SK-N-SH (cell line): ENCODE results near the gene GMPR2. TPM values are rescaled to one million over a fixed set of nuclear protein-coding genes. Genes with fewer than 3 reads are reported as not detected.

ENCODE experiments used
- CTCF ChIA-PET: fragments of 300-600, 350-600 bp; formaldehyde crosslinking; extraction: SDS; loops from one replicate; lab custom pipeline; 2021; lab: Yijun Ruan, JAX
- POLR2A ChIA-PET: fragments of 350-600 bp; sonication (Branson Sonifier 250); formaldehyde crosslinking; extraction: SDS; loops from one replicate; lab custom pipeline; 2020; ENCODE audit warnings: antibody characterized with exemption, inconsistent platforms; lab: Yijun Ruan, JAX
- DNase-seq: peaks from one replicate; pipeline ENCODE4 v3.0.0; 2012
- H2AFZ ChIP-seq: fragments of 200-600 bp; sonication (generic); 2 replicates; pipeline ENCODE4 v1.8.1; 2016; ENCODE audit warnings: antibody characterized with exemption, mild to moderate bottlenecking, low read depth
- H3F3A ChIP-seq: fragments of 200-600 bp; sonication (generic); replicated peaks from 2 replicates; pipeline ENCODE3; 2016; ENCODE audit warnings: antibody characterized with exemption, mild to moderate bottlenecking; ENCODE audit not compliant: insufficient read depth
- H3K27ac ChIP-seq, 2 experiments: fragments of 200-500 bp in 1 of 2; fragments of 200-600 bp in 1 of 2; sonication (Bioruptor generic) in 1 of 2; sonication (generic), shearing (Covaris generic) in 1 of 2; 2 replicates each; pipeline versions ENCODE4 v1.5.1 to v1.6.1; 2014 to 2016; ENCODE audit warnings: low read depth in 2 of 2, inconsistent platforms in 1 of 2, low read length in 1 of 2, mild to moderate bottlenecking in 1 of 2, mixed read lengths in 1 of 2
- H3K27me3 ChIP-seq: fragments of 200-600 bp; sonication (generic), shearing (Covaris generic); 2 replicates; pipeline ENCODE4 v1.6.1; 2016; ENCODE audit warnings: mixed run types; ENCODE audit not compliant: insufficient read depth
- H3K36me3 ChIP-seq, 2 experiments: fragments of 200-500 bp in 1 of 2; fragments of 200-600 bp in 1 of 2; sonication (Bioruptor generic) in 1 of 2; sonication (generic) in 1 of 2; replicated peaks in 1 of 2; 2 replicates each; pipeline versions ENCODE3 to v1.5.1; 2014 to 2016; ENCODE audit warnings: low read length in 1 of 2, mild to moderate bottlenecking in 1 of 2; ENCODE audit not compliant: insufficient read depth in 2 of 2, control insufficient read depth in 1 of 2
- H3K4me1 ChIP-seq, 2 experiments: fragments of 200-500 bp in 1 of 2; fragments of 200-600 bp in 1 of 2; sonication (Bioruptor generic) in 1 of 2; sonication (generic), shearing (Covaris generic) in 1 of 2; 2 replicates each; pipeline versions ENCODE4 v1.5.1 to v1.6.1; 2014 to 2016; ENCODE audit warnings: low read depth in 1 of 2, low read length in 1 of 2, mixed run types in 1 of 2; ENCODE audit not compliant: insufficient read depth in 2 of 2, control insufficient read depth in 1 of 2
- H3K4me2 ChIP-seq: fragments of 200-600 bp; sonication (generic), shearing (Covaris generic); 2 replicates; pipeline ENCODE4 v1.6.1; 2017; ENCODE audit warnings: mixed run types
- H3K4me3 ChIP-seq, 2 experiments: fragments of 200-500 bp in 1 of 2; fragments of 200-600 bp in 1 of 2; sonication (Bioruptor generic) in 1 of 2; sonication (generic), shearing (Covaris generic) in 1 of 2; 2 replicates each; pipeline versions ENCODE4 v1.5.1 to v1.8.1; 2014 to 2016; ENCODE audit warnings: low read depth in 2 of 2, inconsistent platforms in 1 of 2, low read length in 1 of 2, mild to moderate bottlenecking in 1 of 2, mixed read lengths in 1 of 2, moderate library complexity in 1 of 2
- H3K79me2 ChIP-seq: fragments of 200-600 bp; sonication (generic); 2 replicates; pipeline ENCODE4 v1.8.1; 2017; ENCODE audit warnings: mild to moderate bottlenecking; ENCODE audit not compliant: insufficient read depth
- H3K9ac ChIP-seq: fragments of 200-600 bp; sonication (generic); 2 replicates; pipeline ENCODE4 v1.6.1; 2017; ENCODE audit warnings: mixed run types
- H3K9me2 ChIP-seq: fragments of 200-600 bp; sonication (generic); 2 replicates; pipeline ENCODE4 v1.6.1; 2017; ENCODE audit warnings: mixed run types
- H3K9me3 ChIP-seq: fragments of 200-600 bp; sonication (generic); 2 replicates; pipeline ENCODE4 v1.6.1; 2017; ENCODE audit warnings: mixed run types, mild to moderate bottlenecking, moderate library complexity
- H4K20me1 ChIP-seq: fragments of 200-600 bp; sonication (generic); 2 replicates; pipeline ENCODE4 v1.6.1; 2017; ENCODE audit warnings: mild to moderate bottlenecking, mixed run types; ENCODE audit not compliant: insufficient read depth
- CHD2 ChIP-seq: fragments of 150-350 bp; IDR thresholded peaks from 2 replicates; pipeline ENCODE4 v1.6.1; 2018; ENCODE audit warnings: low read length; ENCODE audit not compliant: partially characterized antibody
- EP300 ChIP-seq, 2 experiments: IDR thresholded peaks; 2 replicates each; pipeline versions ENCODE4 v1.4.0 to v1.6.1; 2012; ENCODE audit warnings: borderline replicate concordance in 1 of 2, low read depth in 1 of 2, low read length in 1 of 2
- FOSL2 ChIP-seq: IDR thresholded peaks from 2 replicates; pipeline ENCODE4 v1.4.0; 2012; ENCODE audit warnings: low read depth, mild to moderate bottlenecking, moderate library complexity, borderline replicate concordance
- FOXJ3 ChIP-seq: sonication (generic); formaldehyde crosslinking; IDR thresholded peaks from 2 replicates; pipeline ENCODE4 v1.5.1; 2020; ENCODE audit warnings: mild to moderate bottlenecking, missing genetic modification reagents
- IRF3 ChIP-seq: fragments of 150-350 bp; IDR thresholded peaks from 2 replicates; pipeline ENCODE4 v1.6.1; 2016; ENCODE audit warnings: mild to moderate bottlenecking, low read depth, low read length
- JUND ChIP-seq: IDR thresholded peaks from 2 replicates; pipeline ENCODE4 v1.4.0; 2012
- MAX ChIP-seq: IDR thresholded peaks from 2 replicates; pipeline ENCODE4 v1.4.0; 2012; ENCODE audit warnings: low read depth
- MEF2A ChIP-seq: IDR thresholded peaks from 2 replicates; pipeline ENCODE4 v1.4.0; 2012; ENCODE audit warnings: low read depth, borderline replicate concordance
- MXI1 ChIP-seq: IDR thresholded peaks from 2 replicates; pipeline ENCODE4 v1.6.1; 2012; ENCODE audit warnings: mild to moderate bottlenecking, low read depth, low read length, improper control_type of control experiment
- NRF1 ChIP-seq: IDR thresholded peaks from 2 replicates; pipeline ENCODE4 v1.6.1; 2012; ENCODE audit warnings: low read depth, mild to moderate bottlenecking, low read length
- RFX5 ChIP-seq: IDR thresholded peaks from 2 replicates; pipeline ENCODE4 v1.6.1; 2012; ENCODE audit warnings: mild to moderate bottlenecking, improper control_type of control experiment, low read length
- RXRA ChIP-seq: IDR thresholded peaks from 2 replicates; pipeline ENCODE4 v1.4.0; 2012; ENCODE audit warnings: low read depth, mild to moderate bottlenecking, borderline replicate concordance
- SMC3 ChIP-seq: IDR thresholded peaks from 2 replicates; pipeline ENCODE4 v1.6.1; 2012; ENCODE audit warnings: low read depth, low read length, improper control_type of control experiment
- TAF1 ChIP-seq: IDR thresholded peaks from 2 replicates; pipeline ENCODE4 v1.6.1; 2012; ENCODE audit warnings: low read depth, mild to moderate bottlenecking, low read length, moderate library complexity, borderline replicate concordance
- TEAD4 ChIP-seq: IDR thresholded peaks from 2 replicates; pipeline ENCODE4 v1.4.0; 2012; ENCODE audit warnings: mild to moderate bottlenecking, borderline replicate concordance; ENCODE audit not compliant: insufficient read depth
- USF1 ChIP-seq: IDR thresholded peaks from 2 replicates; pipeline ENCODE4 v1.4.0; 2012; ENCODE audit warnings: low read depth, borderline replicate concordance
- YY1 ChIP-seq: IDR thresholded peaks from 2 replicates; pipeline ENCODE4 v1.4.0; 2012; ENCODE audit warnings: low read depth, mild to moderate bottlenecking
- ZBTB33 ChIP-seq: IDR thresholded peaks from 2 replicates; pipeline ENCODE4 v1.4.0; 2012; ENCODE audit warnings: low read depth, borderline replicate concordance
- WGBS: methylation state at CpG from one replicate; pipeline ENCODE4 v1.1.6; 2017; ENCODE audit warnings: low lambda C conversion rate; 5-methylcytosine and 5-hydroxymethylcytosine counted together
- polyA plus RNA-seq, 3 experiments: library from polyadenylated mRNA; depleted of rRNA; stranded (reverse); fragments of >200 nt; gene quantifications; 2 replicates each; pipeline ENCODE4 v1.2.3, GENCODE V29; 2012

The GMPR2 gene
- polyA plus RNA-seq, 1 of the 3 experiments (the other 2 are of a cell fraction): 97.0 TPM

- TF ChIP-seq MAX: 0 out of 2 replicates have a peak, but pooled peaks have one; percentile 14
These were observed 546 bp upstream of the GMPR2 start, which contains the start of gene NEDD8 (continued) for GRCh38 chr14:24232121-24232644.

- Histone ChIP-seq H3K79me2 (peaks cover 71% of the 10 kb centered on the region), H3K9ac (peak overlapping the region; percentile 82), H3K4me2 (peak overlapping the region; percentile 91)
- DNase-seq: no peak
- TF ChIP-seq CHD2: peak; percentile 5
- TF ChIP-seq JUND: no peak
- TF ChIP-seq, all 33 proteins: peak for 1
- peaks cover 19 to 24% of the 10 kb centered on the region in 2 experiments; a peak in 3 of 4 replicates for H3K4me1 ChIP-seq
- peaks cover 27 to 47% of the 10 kb centered on the region in 2 experiments for H3K36me3 ChIP-seq
- 17% methylated on average over 2 of the region's 2 CpGs for WGBS
- no peak overlapping the region for H2AFZ ChIP-seq
- peaks cover 7% of the 10 kb centered on the region for H3F3A ChIP-seq
- peak overlapping the region; percentile 89 to 99; a peak in 3 of 4 replicates for H3K27ac ChIP-seq
- no peaks in the 10 kb centered on the region for H3K9me2 ChIP-seq
- H3K27me3 ChIP-seq: no peaks in the 10 kb centered on the region
- no peaks in the 10 kb centered on the region for H3K9me3 ChIP-seq
- H4K20me1 ChIP-seq: peaks cover 2% of the 10 kb centered on the region; the same call in 1 of the 2 replicates
- ChIA-PET CTCF (interaction anchor here (1.2 to 2.2 kb wide), 3 partner anchors 9 to 75 kb away, joined by 4 to 12 read pairs (median 5); partner anchors contain the start of genes CIDEB and TINF2), POLR2A (interaction anchor here (1.2 to 1.7 kb wide), 3 partner anchors 9 to 133 kb away, joined by 3 to 8 read pairs (median 3); partner anchors contain the start of genes TINF2 and TM9SF1)
- peak overlapping the region; percentile 82 to 93 for H3K4me3 ChIP-seq
These were observed 773 bp downstream of the GMPR2 start for GRCh38 chr14:24233538-24233866.

- Histone ChIP-seq H3K27me3 (no peaks in the 10 kb centered on the region), H3K4me1 (peaks cover 24 to 26% of the 10 kb centered on the region in 2 experiments; a peak in 3 of 4 replicates), H3K36me3 (peaks cover 36 to 53% of the 10 kb centered on the region in 2 experiments), H3K27ac (no peak overlapping the region; a peak in 1 of 4 replicates), H3F3A (peaks cover 12% of the 10 kb centered on the region), H2AFZ (no peak overlapping the region), H3K4me2 (peak overlapping the region; percentile 91), H4K20me1 (peaks cover 2% of the 10 kb centered on the region; the same call in 1 of the 2 replicates), H3K79me2 (peaks cover 69% of the 10 kb centered on the region), H3K4me3 (peak overlapping the region in 1 of 2 experiments; percentile 93; a peak in 3 of 4 replicates), H3K9ac (no peak overlapping the region), H3K9me2 (no peaks in the 10 kb centered on the region), H3K9me3 (no peaks in the 10 kb centered on the region)
- POLR2A ChIA-PET: interaction anchor here (1.2 to 1.7 kb wide), 3 partner anchors 8 to 132 kb away, joined by 3 to 8 read pairs (median 3); partner anchors contain the start of genes TINF2 and TM9SF1
- CTCF ChIA-PET: interaction anchor here (1.2 to 2.2 kb wide), 7 partner anchors 8 to 198 kb away, joined by 4 to 12 read pairs (median 6); partner anchors contain the start of genes CHMP4A, CIDEB and TINF2
- WGBS: 95% methylated on average over 3 of the region's 3 CpGs
- DNase-seq: no peak
- no peak for TF ChIP-seq USF1
- no peak for TF ChIP-seq RFX5
- TF ChIP-seq RXRA: no peak
- no peak for TF ChIP-seq MEF2A
- TF ChIP-seq IRF3: no peak
- TF ChIP-seq YY1: no peak
- no peak for TF ChIP-seq TAF1
- no peak for TF ChIP-seq MAX
- TF ChIP-seq EP300 (IDR thresholded peaks at IDR 0.05; ENCODE audit: borderline replicate concordance in 1 of 2, low read depth in 1 of 2, low read length in 1 of 2): no peak
- no peak for TF ChIP-seq TEAD4
- TF ChIP-seq FOSL2: no peak
- no peak for TF ChIP-seq ZBTB33
- TF ChIP-seq FOXJ3 (CRISPR knock-in tag): no peak
- TF ChIP-seq NRF1: no peak
- TF ChIP-seq MXI1: no peak
- TF ChIP-seq SMC3: no peak
- TF ChIP-seq JUND: no peak
These were observed 1.6 kb downstream of the GMPR2 start for GRCh38 chr14:24234095-24235005.
